GM12891 (cell line): ENCODE results near the gene GPX1.

Experiments
- POLR2A ChIP-seq: IDR thresholded peaks from 2 replicates; pipeline ENCODE4 v1.6.1; 2011; ENCODE audit warnings: low read depth, low read length, control low read depth
- POLR2AphosphoS5 ChIP-seq: IDR thresholded peaks from 2 replicates; pipeline ENCODE4 v1.6.1; 2011; ENCODE audit warnings: low read depth, low read length, control low read depth
- POU2F2 ChIP-seq: IDR thresholded peaks from 2 replicates; pipeline ENCODE4 v1.6.1; 2011; ENCODE audit warnings: low read depth, mild to moderate bottlenecking, control low read depth, low read length, moderate library complexity
- SPI1 ChIP-seq: IDR thresholded peaks from 2 replicates; pipeline ENCODE4 v1.6.1; 2011; ENCODE audit warnings: low read depth, low read length, control low read depth

DNA sequence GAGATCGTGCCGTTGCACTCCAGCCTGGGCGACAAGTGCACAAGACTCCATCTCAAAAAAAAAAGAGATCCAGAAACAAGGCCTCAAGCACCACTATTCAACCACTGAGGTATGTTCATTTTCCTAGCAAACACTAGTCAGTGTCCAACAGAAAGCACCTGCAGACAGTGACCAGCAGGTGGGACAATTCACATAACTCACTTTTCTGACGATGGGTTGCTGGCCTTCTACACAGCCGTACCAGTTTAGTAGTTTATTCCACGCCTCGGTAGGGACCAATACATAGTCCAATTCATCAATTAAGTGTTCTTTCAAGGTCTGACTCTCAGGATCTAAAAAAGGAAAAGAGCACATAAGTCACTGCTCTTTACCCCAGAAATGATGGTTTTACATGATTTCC, 30.7 kb downstream of the GPX1 start:
- TF ChIP-seq POLR2AphosphoS5 (no peak), POLR2A (no peak), POU2F2 (no peak), SPI1 (no peak)
